Neural cell (in vitro differentiated cells): ENCODE data around the gene PIGP. TPM values are rescaled to one million over a fixed set of nuclear protein-coding genes. Genes with fewer than 3 reads are reported as not detected.
"Not testable (repeated sequence)": the region's sequence is repeated elsewhere in the genome, so short reads cannot be mapped to it uniquely, and the experiment has no call there.

ENCODE experiments used
- H2AFZ ChIP-seq: fragments of 200-600, 300-800 bp; sonication (generic), shearing (Covaris generic); 2 replicates; pipeline ENCODE4 v1.6.0; 2014; ENCODE audit warnings: low read depth, mild to moderate bottlenecking, antibody characterized with exemption, low read length, moderate library complexity
- H3F3A ChIP-seq: fragments of 200-600 bp; shearing (Covaris generic); 2 replicates; pipeline ENCODE4 v1.6.1; 2016; ENCODE audit warnings: mild to moderate bottlenecking, moderate library complexity, mixed read lengths, antibody characterized with exemption, low read length; ENCODE audit not compliant: insufficient read depth, poor library complexity, severe bottlenecking
- H3K27ac ChIP-seq: fragments of 200-600, 300-800 bp; sonication (generic), shearing (Covaris generic); 2 replicates; pipeline ENCODE4 v1.5.1; 2014; ENCODE audit warnings: mild to moderate bottlenecking, low read length, moderate library complexity
- H3K27me3 ChIP-seq: fragments of 300-800, 200-600 bp; sonication (generic), shearing (Covaris generic); 2 replicates; pipeline ENCODE4 v1.6.0; 2014; ENCODE audit warnings: mild to moderate bottlenecking, low read depth, low read length, moderate library complexity; ENCODE audit not compliant: insufficient read depth
- H3K36me3 ChIP-seq: fragments of 300-800, 200-600 bp; sonication (generic), shearing (Covaris generic); 2 replicates; pipeline ENCODE4 v1.5.1; 2014; ENCODE audit warnings: mild to moderate bottlenecking, antibody characterized with exemption, low read length, moderate library complexity; ENCODE audit not compliant: insufficient read depth
- H3K4me2 ChIP-seq: fragments of 300-800, 200-600 bp; sonication (generic), shearing (Covaris generic); 2 replicates; pipeline ENCODE4 v1.6.0; 2014; ENCODE audit warnings: mild to moderate bottlenecking, low read length
- H3K4me3 ChIP-seq: fragments of 300-800, 200-600 bp; sonication (generic), shearing (Covaris generic); 2 replicates; pipeline ENCODE4 v1.5.1; 2014; ENCODE audit warnings: mild to moderate bottlenecking, low read length, moderate library complexity
- H3K79me2 ChIP-seq: fragments of 200-600 bp; shearing (Covaris generic); replicated peaks from 2 replicates; pipeline ENCODE4 v1.6.0; 2014; ENCODE audit warnings: mild to moderate bottlenecking, low read length, moderate library complexity; ENCODE audit not compliant: insufficient read depth
- H3K9ac ChIP-seq: fragments of 300-800, 200-600 bp; sonication (generic), shearing (Covaris generic); 2 replicates; pipeline ENCODE4 v1.6.1; 2016; ENCODE audit warnings: mild to moderate bottlenecking, low read length, mixed read lengths
- H3K9me2 ChIP-seq: fragments of 200-600 bp; shearing (Covaris generic); 2 replicates; pipeline ENCODE4 v1.6.1; 2016; ENCODE audit warnings: mild to moderate bottlenecking, low read length, mixed read lengths; ENCODE audit not compliant: insufficient read depth
- H3K9me3 ChIP-seq: fragments of 200-600, 300-800 bp; sonication (generic), shearing (Covaris generic); 2 replicates; pipeline ENCODE4 v1.6.1; 2016; ENCODE audit warnings: mild to moderate bottlenecking, mixed run types, low read length, moderate library complexity, mixed read lengths
- H4K20me1 ChIP-seq: fragments of 200-600 bp; shearing (Covaris generic); 2 replicates; pipeline ENCODE4 v1.6.1; 2016; ENCODE audit warnings: mild to moderate bottlenecking, mixed run types; ENCODE audit not compliant: insufficient read depth
- EP300 ChIP-seq: fragments of 450-650 bp; conservative IDR thresholded peaks from 2 replicates; pipeline ENCODE4 v1.6.1; 2014; ENCODE audit warnings: antibody characterized with exemption, mild to moderate bottlenecking, moderate library complexity; ENCODE audit not compliant: poor library complexity, severe bottlenecking
- EZH2 ChIP-seq: fragments of 200-600, 300-800 bp; shearing (Covaris generic), sonication (generic); IDR thresholded peaks from 2 replicates; pipeline ENCODE4 v1.6.1; 2014; ENCODE audit warnings: antibody characterized with exemption, low read length, borderline replicate concordance, mild to moderate bottlenecking; ENCODE audit not compliant: insufficient read depth, poor library complexity, severe bottlenecking
- MXI1 ChIP-seq: fragments of 450-650 bp; conservative IDR thresholded peaks from 2 replicates; pipeline ENCODE4 v1.6.1; 2014; ENCODE audit warnings: antibody characterized with exemption, mild to moderate bottlenecking; ENCODE audit not compliant: poor library complexity, severe bottlenecking
- POLR2AphosphoS5 ChIP-seq: IDR thresholded peaks from 2 replicates; pipeline ENCODE4 v1.6.1; 2012
- RAD21 ChIP-seq: fragments of 450-650 bp; conservative IDR thresholded peaks from 2 replicates; pipeline ENCODE4 v1.6.1; 2014; ENCODE audit warnings: antibody characterized with exemption, mild to moderate bottlenecking, moderate library complexity
- REST ChIP-seq: IDR thresholded peaks from 2 replicates; pipeline ENCODE4 v1.6.1; 2012; ENCODE audit warnings: borderline replicate concordance
- SMC3 ChIP-seq: fragments of 450-650 bp; conservative IDR thresholded peaks from 2 replicates; pipeline ENCODE4 v1.6.1; 2014; ENCODE audit warnings: antibody characterized with exemption, mild to moderate bottlenecking, moderate library complexity; ENCODE audit not compliant: poor library complexity
- TAF1 ChIP-seq: IDR thresholded peaks from 2 replicates; pipeline ENCODE4 v1.6.1; 2012; ENCODE audit warnings: low read depth
- polyA plus RNA-seq: library from polyadenylated mRNA; depleted of rRNA; stranded (reverse); fragments of >200 nt; gene quantifications from 2 replicates; pipeline ENCODE4 v1.2.3, GENCODE V29; 2014
- TF ChIP-seq, protein P1 (sequence below): fragments of 450-650 bp; IDR thresholded peaks from 2 replicates; pipeline ENCODE4 v1.5.1; 2014; ENCODE audit warnings: antibody characterized with exemption, mild to moderate bottlenecking, moderate library complexity; ENCODE audit not compliant: poor library complexity, severe bottlenecking

Gene PIGP
- polyA plus RNA-seq, 1 donor from 2014 or later = 38.5 TPM

- TF ChIP-seq MXI1 (no peak), EZH2 (no peak), RAD21 (no peak), EP300 (no peak), SMC3 (no peak), REST (no peak), POLR2AphosphoS5 (no peak), TAF1 (no peak)
- TF ChIP-seq, protein P1, sequence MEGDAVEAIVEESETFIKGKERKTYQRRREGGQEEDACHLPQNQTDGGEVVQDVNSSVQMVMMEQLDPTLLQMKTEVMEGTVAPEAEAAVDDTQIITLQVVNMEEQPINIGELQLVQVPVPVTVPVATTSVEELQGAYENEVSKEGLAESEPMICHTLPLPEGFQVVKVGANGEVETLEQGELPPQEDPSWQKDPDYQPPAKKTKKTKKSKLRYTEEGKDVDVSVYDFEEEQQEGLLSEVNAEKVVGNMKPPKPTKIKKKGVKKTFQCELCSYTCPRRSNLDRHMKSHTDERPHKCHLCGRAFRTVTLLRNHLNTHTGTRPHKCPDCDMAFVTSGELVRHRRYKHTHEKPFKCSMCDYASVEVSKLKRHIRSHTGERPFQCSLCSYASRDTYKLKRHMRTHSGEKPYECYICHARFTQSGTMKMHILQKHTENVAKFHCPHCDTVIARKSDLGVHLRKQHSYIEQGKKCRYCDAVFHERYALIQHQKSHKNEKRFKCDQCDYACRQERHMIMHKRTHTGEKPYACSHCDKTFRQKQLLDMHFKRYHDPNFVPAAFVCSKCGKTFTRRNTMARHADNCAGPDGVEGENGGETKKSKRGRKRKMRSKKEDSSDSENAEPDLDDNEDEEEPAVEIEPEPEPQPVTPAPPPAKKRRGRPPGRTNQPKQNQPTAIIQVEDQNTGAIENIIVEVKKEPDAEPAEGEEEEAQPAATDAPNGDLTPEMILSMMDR = no peak
- Histone ChIP-seq H3K4me2 (no peak overlapping the region), H3K27me3 (no peaks in the 10 kb centered on the region), H4K20me1 (no peaks in the 10 kb centered on the region), H3F3A (no peaks in the 10 kb centered on the region), H2AFZ (no peak overlapping the region), H3K27ac (no peak overlapping the region), H3K9me2 (no peaks in the 10 kb centered on the region), H3K9ac (no peak overlapping the region), H3K36me3 (no peaks in the 10 kb centered on the region), H3K79me2 (no peaks in the 10 kb centered on the region), H3K4me3 (no peak overlapping the region), H3K9me3 (no peaks in the 10 kb centered on the region)
Observed at GRCh38 chr21:37036177-37036576, 36.7 kb downstream of the PIGP start.

DNA sequence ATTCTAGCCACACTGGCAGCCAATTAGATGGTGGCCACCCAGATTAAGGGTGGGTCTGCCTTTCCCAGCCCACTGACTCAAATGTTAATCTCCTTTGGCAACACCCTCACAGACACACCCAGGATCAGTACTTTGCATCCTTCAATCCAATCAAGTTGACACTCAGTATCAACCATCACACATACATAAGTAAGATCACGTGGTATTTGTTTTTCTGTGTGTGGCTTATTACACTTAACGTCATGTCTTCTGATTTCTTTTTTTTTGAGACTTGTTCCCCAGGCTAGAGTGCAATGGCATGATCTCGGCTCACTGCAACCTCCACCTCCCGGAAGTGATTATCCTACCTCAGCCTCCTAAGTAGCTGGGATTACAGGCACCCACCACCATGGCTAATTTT is 38.5 kb downstream of the PIGP start:
- H3F3A ChIP-seq, H3K27ac ChIP-seq, H3K9me2 ChIP-seq, H3K4me3 ChIP-seq, H3K27me3 ChIP-seq, H3K4me2 ChIP-seq, H4K20me1 ChIP-seq, H3K79me2 ChIP-seq, H3K36me3 ChIP-seq, H2AFZ ChIP-seq, H3K9ac ChIP-seq, H3K9me3 ChIP-seq: not testable (repeated sequence)

DNA sequence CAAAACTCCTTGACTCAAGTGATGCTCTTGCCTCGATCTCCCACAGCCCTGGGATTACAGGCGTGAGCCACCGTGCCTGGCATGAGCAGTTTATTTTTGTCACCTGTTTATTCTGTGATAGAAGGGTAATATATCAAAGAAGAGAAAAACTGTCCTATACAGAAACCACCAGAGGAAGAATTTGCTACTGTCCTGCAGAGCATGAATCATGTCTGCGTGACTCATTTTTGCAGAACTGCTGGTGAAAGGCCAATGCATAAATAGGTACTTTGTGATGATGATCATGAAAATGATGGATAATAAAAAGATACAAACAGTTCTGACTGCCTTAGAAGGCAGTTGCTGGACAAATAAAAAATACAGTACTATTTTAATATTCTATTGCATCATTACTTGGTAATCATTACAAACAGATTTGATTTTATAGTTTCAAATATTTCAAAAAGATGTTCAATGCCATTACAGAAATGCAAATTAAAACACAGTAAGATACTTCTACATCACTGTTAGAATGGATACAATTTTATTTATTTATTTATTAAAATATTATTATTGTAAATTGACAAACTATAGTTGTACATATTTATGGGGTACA is 39.9 kb downstream of the PIGP start:
- Histone ChIP-seq H4K20me1 (no peaks in the 10 kb centered on the region), H3K4me3 (no peak overlapping the region), H3K9me3 (no peaks in the 10 kb centered on the region), H3K9me2 (no peaks in the 10 kb centered on the region), H2AFZ (no peak overlapping the region), H3K4me2 (no peak overlapping the region), H3K27me3 (no peaks in the 10 kb centered on the region), H3F3A (no peaks in the 10 kb centered on the region), H3K9ac (no peak overlapping the region), H3K27ac (no peak overlapping the region), H3K36me3 (no peaks in the 10 kb centered on the region), H3K79me2 (no peaks in the 10 kb centered on the region)
- TF ChIP-seq, protein P1 = no peak
- no peak for TF ChIP-seq EZH2
